AG04450 (cell line): ENCODE data around the gene MIDN. TPM values are rescaled to one million over a fixed set of nuclear protein-coding genes. Genes with fewer than 3 reads are reported as not detected.

Experiments used
- CTCF ChIA-PET: fragments of 300-600, 350-600 bp; formaldehyde crosslinking; extraction: SDS; loops from one replicate; lab custom pipeline; 2022; ENCODE audit warnings: antibody characterized with exemption, inconsistent platforms; lab: Charles Lee
- POLR2A ChIA-PET: fragments of 350-600 bp; formaldehyde crosslinking; extraction: SDS; loops from one replicate; lab custom pipeline; 2021; ENCODE audit warnings: antibody characterized with exemption, inconsistent platforms; lab: Yijun Ruan, JAX
- DNase-seq: peaks from one replicate; pipeline ENCODE4 v3.0.0-alpha.2; 2011; ENCODE audit warnings: low read depth, low spot score
- H3K27ac ChIP-seq: one replicate; pipeline ENCODE4 v1.5.1; 2012; ENCODE audit warnings: low read depth, low read length, control low read depth
- H3K27me3 ChIP-seq: one replicate; pipeline ENCODE4 v1.6.0; 2012; ENCODE audit warnings: low read length; ENCODE audit not compliant: control insufficient read depth, insufficient read depth
- H3K4me3 ChIP-seq: 2 replicates; pipeline ENCODE4 v1.5.1; 2011; ENCODE audit warnings: mild to moderate bottlenecking, low read depth, low read length, control low read depth
- H3K9me3 ChIP-seq: 2 replicates; pipeline ENCODE4 v1.5.1; 2012; ENCODE audit warnings: low read length; ENCODE audit not compliant: control insufficient read depth, insufficient read depth
- polyA plus RNA-seq: library from polyadenylated mRNA; depleted of rRNA; stranded (reverse); fragments of >200 nt; gene quantifications from 2 replicates; pipeline ENCODE4 v1.2.3, GENCODE V29; 2011
- TF ChIP-seq, protein P1 (sequence below): IDR thresholded peaks from 2 replicates; pipeline ENCODE4 v1.5.1; 2011; ENCODE audit warnings: low read depth, low read length, control low read depth, inconsistent platforms

MIDN gene
- polyA plus RNA-seq, 1 experiment: 6.6 TPM

DNA sequence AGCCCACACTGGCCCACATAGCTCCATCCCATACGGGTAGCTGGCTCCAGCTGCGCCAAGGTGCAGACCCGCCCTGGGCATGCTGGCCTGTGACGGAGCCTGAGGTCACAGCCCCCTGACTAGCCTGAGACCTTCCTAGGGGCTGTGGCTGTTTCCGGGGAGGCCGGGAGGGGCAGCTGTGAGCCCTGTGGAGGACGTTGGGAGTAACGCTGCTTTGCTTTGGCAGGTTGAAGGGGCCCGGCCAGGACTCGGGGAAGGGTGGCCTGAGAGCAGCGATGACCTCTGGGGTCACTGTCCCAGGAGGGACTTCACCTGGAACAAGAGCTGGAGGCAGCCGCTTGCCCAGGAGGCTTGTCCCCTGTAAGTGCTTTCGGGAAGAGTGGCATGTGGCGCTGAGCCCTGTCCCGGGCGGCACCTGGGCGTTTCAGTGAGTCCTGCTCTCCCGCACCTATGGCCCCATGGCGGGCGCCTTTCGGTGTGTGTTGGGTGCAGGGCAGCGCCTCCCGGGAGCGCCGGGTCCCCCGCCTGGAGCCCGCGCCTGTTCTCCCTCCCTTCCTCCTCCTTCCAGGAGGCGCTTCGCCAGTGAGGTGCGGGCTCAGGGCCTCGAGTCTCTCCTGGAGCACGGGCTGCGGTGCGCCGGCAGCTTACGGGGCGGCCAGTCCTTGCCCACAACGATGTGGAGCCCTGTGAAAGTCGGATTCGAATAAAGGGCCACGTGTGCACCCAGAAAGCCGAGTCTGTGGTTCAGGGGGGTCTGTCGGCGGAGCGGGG is 25.9 kb downstream of the MIDN start:
- TF ChIP-seq, protein P1, sequence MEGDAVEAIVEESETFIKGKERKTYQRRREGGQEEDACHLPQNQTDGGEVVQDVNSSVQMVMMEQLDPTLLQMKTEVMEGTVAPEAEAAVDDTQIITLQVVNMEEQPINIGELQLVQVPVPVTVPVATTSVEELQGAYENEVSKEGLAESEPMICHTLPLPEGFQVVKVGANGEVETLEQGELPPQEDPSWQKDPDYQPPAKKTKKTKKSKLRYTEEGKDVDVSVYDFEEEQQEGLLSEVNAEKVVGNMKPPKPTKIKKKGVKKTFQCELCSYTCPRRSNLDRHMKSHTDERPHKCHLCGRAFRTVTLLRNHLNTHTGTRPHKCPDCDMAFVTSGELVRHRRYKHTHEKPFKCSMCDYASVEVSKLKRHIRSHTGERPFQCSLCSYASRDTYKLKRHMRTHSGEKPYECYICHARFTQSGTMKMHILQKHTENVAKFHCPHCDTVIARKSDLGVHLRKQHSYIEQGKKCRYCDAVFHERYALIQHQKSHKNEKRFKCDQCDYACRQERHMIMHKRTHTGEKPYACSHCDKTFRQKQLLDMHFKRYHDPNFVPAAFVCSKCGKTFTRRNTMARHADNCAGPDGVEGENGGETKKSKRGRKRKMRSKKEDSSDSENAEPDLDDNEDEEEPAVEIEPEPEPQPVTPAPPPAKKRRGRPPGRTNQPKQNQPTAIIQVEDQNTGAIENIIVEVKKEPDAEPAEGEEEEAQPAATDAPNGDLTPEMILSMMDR: no peak
- H3K4me3 ChIP-seq: peak overlapping the region; percentile 51
- H3K9me3 ChIP-seq: peaks cover 12% of the 10 kb centered on the region; the same call in 1 of the 2 replicates
- H3K27me3 ChIP-seq: no peaks in the 10 kb centered on the region
- H3K27ac ChIP-seq: peak overlapping the region; percentile 73
- POLR2A ChIA-PET: interaction anchor here (0.9 to 2.5 kb wide), 4 partner anchors 13 to 30 kb away, joined by 3 to 13 read pairs (median 6); no protein-coding TSS in a partner anchor
- DNase-seq: no peak
- CTCF ChIA-PET: interaction anchor here (0.7 to 2.6 kb wide), 3 partner anchors 30 to 161 kb away, joined by 3 to 12 read pairs (median 4); no protein-coding TSS in a partner anchor

DNA sequence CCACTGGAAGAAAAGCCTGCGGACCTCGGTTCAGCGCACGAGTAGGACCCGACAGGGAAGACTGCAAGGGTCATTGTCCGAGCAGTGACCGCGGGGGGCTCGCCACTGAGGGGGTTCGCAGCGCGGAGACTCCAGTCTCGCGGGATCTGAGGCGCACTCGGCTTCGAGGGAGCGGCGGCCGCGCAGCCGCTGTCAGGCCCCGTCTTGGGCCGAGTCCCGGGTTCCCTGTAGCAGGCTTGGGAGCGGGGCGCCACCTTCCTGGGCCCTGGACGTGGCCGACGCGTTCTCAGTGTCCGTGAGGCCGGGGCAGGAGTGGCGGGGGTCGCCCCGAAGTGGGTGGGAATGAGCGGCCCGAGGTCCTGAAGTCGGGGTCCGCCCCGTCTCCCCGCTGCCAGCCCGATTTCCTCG is 26.5 kb downstream of the MIDN start:
- POLR2A ChIA-PET: interaction anchor here (0.5 to 2.5 kb wide), 9 partner anchors 8 to 134 kb away, joined by 3 to 13 read pairs (median 5); no protein-coding TSS in a partner anchor
- CTCF ChIA-PET: interaction anchor here (0.7 kb wide), 1 partner anchor 30 kb away, joined by 4 read pairs; no protein-coding TSS in a partner anchor
- TF ChIP-seq, protein P1: no peak
- Histone ChIP-seq H3K4me3 (peak overlapping the region; percentile 51), H3K9me3 (peaks cover 12% of the 10 kb centered on the region; the same call in 1 of the 2 replicates), H3K27ac (peak overlapping the region; percentile 73), H3K27me3 (no peaks in the 10 kb centered on the region)
- DNase-seq: no peak

DNA sequence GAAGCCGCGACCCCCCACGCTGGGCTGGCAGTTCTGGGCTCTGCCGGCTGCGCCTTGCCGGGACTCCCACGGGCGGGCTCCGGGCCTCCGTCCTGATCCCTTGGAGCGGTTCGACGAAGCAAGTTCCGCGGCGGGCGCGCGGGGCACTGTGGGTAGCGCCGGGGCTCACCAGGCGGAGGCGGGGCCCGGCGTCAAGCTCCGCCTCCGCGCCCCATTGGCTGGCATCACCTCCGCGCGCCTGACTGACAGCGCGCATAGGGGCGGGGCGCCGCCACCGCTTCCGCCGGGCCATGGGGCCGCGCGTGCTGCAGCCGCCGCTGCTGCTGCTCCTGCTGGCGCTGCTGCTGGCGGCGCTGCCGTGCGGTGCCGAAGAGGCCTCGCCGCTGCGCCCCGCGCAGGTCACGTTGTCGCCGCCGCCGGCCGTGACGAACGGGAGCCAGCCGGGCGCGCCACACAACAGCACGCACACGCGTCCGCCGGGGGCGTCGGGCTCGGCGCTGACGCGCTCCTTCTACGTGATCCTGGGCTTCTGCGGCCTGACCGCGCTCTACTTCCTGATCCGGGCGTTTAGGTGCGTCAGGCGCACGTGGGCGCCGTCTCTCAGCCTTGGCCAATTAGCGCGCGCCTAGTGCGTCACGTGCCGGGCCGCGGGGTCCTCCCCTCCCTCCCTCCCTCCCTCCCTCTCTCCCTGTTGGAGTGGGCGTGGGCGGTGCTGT is 27.0 kb downstream of the MIDN start, which contains the start of gene FAM174C:
TSS of gene FAM174C (plus strand) at position 271 of the 716 bp plus-strand sequence. CDS start at position 291, 20 bp downstream.
- H3K4me3 ChIP-seq: peak within 1 kb of the TSS; percentile 75
- H3K9me3 ChIP-seq: peaks cover 12% of the 10 kb centered on the region; the same call in 1 of the 2 replicates
- no peaks in the 10 kb centered on the region for H3K27me3 ChIP-seq
- H3K27ac ChIP-seq: peak within 1 kb of the TSS; percentile 91
- POLR2A ChIA-PET: interaction anchor here (0.5 to 1.3 kb wide), 8 partner anchors 9 to 133 kb away, joined by 3 to 13 read pairs (median 4); no protein-coding TSS in a partner anchor
- TF ChIP-seq, protein P1: no peak
- DNase-seq: peak; percentile 90
- CTCF ChIA-PET: no interaction called here

DNA sequence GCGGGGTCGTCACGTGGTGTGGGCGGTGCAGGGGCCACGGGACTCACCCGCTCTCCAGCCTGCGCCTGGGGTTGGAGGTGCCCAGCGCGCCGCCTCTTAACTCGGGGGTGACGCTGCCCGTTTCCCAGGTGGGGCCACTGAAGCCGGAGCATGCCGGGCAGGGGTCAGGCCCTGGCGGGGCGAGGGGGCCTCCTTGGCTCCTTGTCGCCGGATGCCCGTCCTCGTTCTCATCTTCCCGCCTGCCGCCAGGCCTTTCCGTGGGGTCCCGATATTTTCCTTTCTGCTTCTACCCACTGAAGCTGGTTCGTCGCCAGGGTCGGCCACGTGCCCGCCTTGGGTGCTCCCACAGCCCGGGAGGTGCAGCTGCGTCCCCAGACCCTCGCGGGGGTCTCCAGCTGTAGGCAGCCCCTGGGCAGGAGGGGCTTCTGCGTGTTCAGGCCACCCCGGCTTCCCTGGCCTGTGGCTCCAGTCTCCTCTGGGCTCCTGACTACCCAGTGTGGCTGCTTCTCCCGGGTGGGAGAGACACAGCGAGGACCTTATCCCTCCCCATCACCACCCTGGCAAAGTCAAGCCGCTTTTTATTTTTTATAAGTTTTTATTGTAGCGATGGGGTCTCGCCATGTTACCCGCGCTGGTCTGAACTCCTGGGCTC is 27.7 kb downstream of the MIDN start:
- no peak for DNase-seq
- ChIA-PET CTCF (no interaction called here), POLR2A (no interaction called here)
- Histone ChIP-seq H3K4me3 (peak overlapping the region; percentile 75), H3K9me3 (peaks cover 12% of the 10 kb centered on the region; the same call in 1 of the 2 replicates), H3K27ac (peak overlapping the region; percentile 91), H3K27me3 (no peaks in the 10 kb centered on the region)
- TF ChIP-seq, protein P1: no peak
